WTC11 (cell line): Measurements from ENCODE around the gene ZFHX3. TPM values are rescaled to one million over a fixed set of nuclear protein-coding genes. Genes with fewer than 3 reads are reported as not detected.

Source experiments
- ATAC-seq: fragments of 200-7000 bp; cut with Tn5 transposase; 2 replicates; pipeline ENCODE4 v1.10.0; 2021; ENCODE audit warnings: mild to moderate bottlenecking, moderate library complexity
- CTCF ChIA-PET: fragments of 300-600 bp; sonication (Branson Sonifier 250); formaldehyde crosslinking; loops from one replicate; lab custom pipeline; 2021; ENCODE audit warnings: antibody characterized with exemption; lab: Charles Lee
- POLR2A ChIA-PET: fragments of 350-600 bp; sonication (Branson Sonifier 250); formaldehyde crosslinking; loops from one replicate; lab custom pipeline; 2021; ENCODE audit warnings: antibody characterized with exemption; lab: Charles Lee
- DNase-seq: peaks from one replicate; pipeline ENCODE4 v3.0.0; 2021; ENCODE audit warnings: low spot score
- H3K27ac Mint-ChIP-seq: 2 replicates; pipeline ENCODE4 v1.8.0; 2021; ENCODE audit warnings: mixed read lengths
- H3K27me3 Mint-ChIP-seq: 2 replicates; pipeline ENCODE4 v1.8.0; 2021; ENCODE audit warnings: low read depth, mild to moderate bottlenecking, moderate library complexity, mixed read lengths
- H3K36me3 Mint-ChIP-seq: 2 replicates; pipeline ENCODE4 v1.8.0; 2021; ENCODE audit warnings: mixed read lengths
- H3K4me1 Mint-ChIP-seq: 2 replicates; pipeline ENCODE4 v1.8.0; 2022; ENCODE audit warnings: mixed read lengths
- H3K4me3 Mint-ChIP-seq: 2 replicates; pipeline ENCODE4 v1.8.0; 2021; ENCODE audit warnings: mild to moderate bottlenecking, moderate library complexity, mixed read lengths
- H3K9me3 Mint-ChIP-seq: 2 replicates; pipeline ENCODE4 v1.8.0; 2021; ENCODE audit warnings: mixed read lengths
- ARID4B ChIP-seq: sonication (generic); formaldehyde crosslinking; IDR thresholded peaks from 2 replicates; pipeline ENCODE4 v1.8.0; 2023; ENCODE audit warnings: missing genetic modification reagents, mild to moderate bottlenecking, borderline replicate concordance
- CBFB ChIP-seq: sonication (generic); formaldehyde crosslinking; IDR thresholded peaks from 2 replicates; pipeline ENCODE4 v1.8.1; 2022; ENCODE audit warnings: mild to moderate bottlenecking, low read depth, missing genetic modification reagents
- CREB1 ChIP-seq: sonication (generic); formaldehyde crosslinking; IDR thresholded peaks from 2 replicates; pipeline ENCODE4 v1.8.0; 2023; ENCODE audit warnings: mild to moderate bottlenecking, missing genetic modification reagents
- CREM ChIP-seq: sonication (generic); formaldehyde crosslinking; IDR thresholded peaks from 2 replicates; pipeline ENCODE4 v1.8.1; 2022; ENCODE audit warnings: mild to moderate bottlenecking, missing genetic modification reagents, moderate library complexity
- ESRRA ChIP-seq: sonication (generic); formaldehyde crosslinking; IDR thresholded peaks from 2 replicates; pipeline ENCODE4 v1.8.1; 2022; ENCODE audit warnings: mild to moderate bottlenecking, missing genetic modification reagents, borderline replicate concordance
- GRHL2 ChIP-seq: fragments of 250-450 bp; sonication (Bioruptor Pico); IDR thresholded peaks from 2 replicates; pipeline ENCODE4 v1.8.0; 2022; ENCODE audit warnings: mild to moderate bottlenecking, moderate library complexity; ENCODE audit not compliant: insufficient replicate concordance, severe bottlenecking
- KAT7 ChIP-seq: sonication (generic); formaldehyde crosslinking; IDR thresholded peaks from 2 replicates; pipeline ENCODE4 v1.8.1; 2023; ENCODE audit warnings: missing genetic modification reagents, mild to moderate bottlenecking, borderline replicate concordance
- NR3C1 ChIP-seq: sonication (generic); formaldehyde crosslinking; conservative IDR thresholded peaks from 2 replicates; pipeline ENCODE4 v1.8.1; 2023; ENCODE audit warnings: low read depth, mild to moderate bottlenecking, missing genetic modification reagents
- RELA ChIP-seq: sonication (generic); formaldehyde crosslinking; IDR thresholded peaks from 2 replicates; pipeline ENCODE4 v1.8.1; 2022; ENCODE audit warnings: missing genetic modification reagents, mild to moderate bottlenecking, borderline replicate concordance
- RORB ChIP-seq: fragments of 250-450 bp; sonication (Bioruptor Pico); IDR thresholded peaks from 2 replicates; pipeline ENCODE4 v1.9.0; 2021; ENCODE audit warnings: mild to moderate bottlenecking
- TEAD4 ChIP-seq: sonication (generic); formaldehyde crosslinking; IDR thresholded peaks from 2 replicates; pipeline ENCODE4 v1.8.0; 2022; ENCODE audit warnings: mild to moderate bottlenecking, missing genetic modification reagents
- ZMAT4 ChIP-seq: fragments of 250-450 bp; sonication (Bioruptor Pico); IDR thresholded peaks from 2 replicates; pipeline ENCODE4 v1.9.0; 2021; ENCODE audit warnings: mild to moderate bottlenecking
- ZNF121 ChIP-seq: sonication (generic); formaldehyde crosslinking; IDR thresholded peaks from 2 replicates; pipeline ENCODE4 v1.8.0; 2023; ENCODE audit warnings: missing genetic modification reagents
- ZNF396 ChIP-seq: fragments of 250-450 bp; sonication (Bioruptor Pico); IDR thresholded peaks from 2 replicates; pipeline ENCODE4 v1.8.0; 2021; ENCODE audit warnings: mild to moderate bottlenecking, moderate library complexity, borderline replicate concordance
- ZNF423 ChIP-seq: fragments of 250-450 bp; sonication (Bioruptor Pico); IDR thresholded peaks from 2 replicates; pipeline ENCODE4 v2.1.2; 2022; ENCODE audit warnings: mild to moderate bottlenecking, moderate library complexity
- ZSCAN18 ChIP-seq: fragments of 250-450 bp; sonication (Bioruptor Pico); IDR thresholded peaks from 2 replicates; pipeline ENCODE4 v2.1.2; 2022; ENCODE audit warnings: mild to moderate bottlenecking, moderate library complexity
- total RNA-seq: library from RNA; stranded (reverse); gene quantifications from 3 replicates; pipeline ENCODE4 v1.2.3, GENCODE V29; 2021
- TF ChIP-seq, protein P1 (sequence below): sonication (generic); formaldehyde crosslinking; IDR thresholded peaks from 2 replicates; pipeline ENCODE4 v1.8.0; 2022; ENCODE audit warnings: missing genetic modification reagents
- TF ChIP-seq, protein P2 (sequence below): fragments of 250-450 bp; sonication (Bioruptor Pico); conservative IDR thresholded peaks from 2 replicates; pipeline ENCODE4 v1.9.0; 2021; ENCODE audit warnings: mild to moderate bottlenecking
- TF ChIP-seq, protein P3 (sequence below): sonication (generic); formaldehyde crosslinking; IDR thresholded peaks from 2 replicates; pipeline ENCODE4 v1.8.0; 2022; ENCODE audit warnings: mild to moderate bottlenecking, missing genetic modification reagents

ZFHX3 gene
- total RNA-seq, 1 experiment from 2014 or later = 5.7 TPM

DNA sequence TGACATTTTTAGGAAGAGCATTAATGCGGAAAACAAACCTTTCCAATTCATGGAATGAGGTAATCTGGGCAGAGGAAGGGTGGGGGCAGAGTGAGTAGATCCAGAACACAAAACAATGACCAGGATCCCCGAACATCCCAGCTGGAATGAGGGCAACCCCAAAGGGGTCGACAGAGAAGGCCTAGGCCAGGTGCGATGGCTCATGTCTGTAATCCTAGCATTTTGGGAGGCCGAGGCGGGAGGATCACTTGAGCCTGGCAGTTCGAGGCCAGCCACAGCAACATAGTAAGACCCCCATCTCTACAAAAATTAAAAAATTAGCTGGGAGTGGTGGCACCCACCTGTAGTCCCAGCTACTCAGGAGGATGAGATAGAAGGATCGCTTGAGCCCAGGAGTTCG lies 64.7 kb downstream of the ZFHX3 start:
- H3K9me3 Mint-ChIP-seq = no peaks in the 10 kb centered on the region
- H3K27ac Mint-ChIP-seq = no peak overlapping the region
- no peaks in the 10 kb centered on the region for H3K36me3 Mint-ChIP-seq
- ChIA-PET POLR2A (no interaction called here), CTCF (no interaction called here)
- H3K4me3 Mint-ChIP-seq = no peak overlapping the region
- DNase-seq = no peak
- H3K4me1 Mint-ChIP-seq = peaks cover 13% of the 10 kb centered on the region
- no peaks in the 10 kb centered on the region for H3K27me3 Mint-ChIP-seq
- no peak for TF ChIP-seq TEAD4 (CRISPR knock-in tag)
- no peak for TF ChIP-seq RORB (CRISPR knock-in tag)
- no peak for TF ChIP-seq CBFB (CRISPR knock-in tag)
- TF ChIP-seq, protein P1, sequence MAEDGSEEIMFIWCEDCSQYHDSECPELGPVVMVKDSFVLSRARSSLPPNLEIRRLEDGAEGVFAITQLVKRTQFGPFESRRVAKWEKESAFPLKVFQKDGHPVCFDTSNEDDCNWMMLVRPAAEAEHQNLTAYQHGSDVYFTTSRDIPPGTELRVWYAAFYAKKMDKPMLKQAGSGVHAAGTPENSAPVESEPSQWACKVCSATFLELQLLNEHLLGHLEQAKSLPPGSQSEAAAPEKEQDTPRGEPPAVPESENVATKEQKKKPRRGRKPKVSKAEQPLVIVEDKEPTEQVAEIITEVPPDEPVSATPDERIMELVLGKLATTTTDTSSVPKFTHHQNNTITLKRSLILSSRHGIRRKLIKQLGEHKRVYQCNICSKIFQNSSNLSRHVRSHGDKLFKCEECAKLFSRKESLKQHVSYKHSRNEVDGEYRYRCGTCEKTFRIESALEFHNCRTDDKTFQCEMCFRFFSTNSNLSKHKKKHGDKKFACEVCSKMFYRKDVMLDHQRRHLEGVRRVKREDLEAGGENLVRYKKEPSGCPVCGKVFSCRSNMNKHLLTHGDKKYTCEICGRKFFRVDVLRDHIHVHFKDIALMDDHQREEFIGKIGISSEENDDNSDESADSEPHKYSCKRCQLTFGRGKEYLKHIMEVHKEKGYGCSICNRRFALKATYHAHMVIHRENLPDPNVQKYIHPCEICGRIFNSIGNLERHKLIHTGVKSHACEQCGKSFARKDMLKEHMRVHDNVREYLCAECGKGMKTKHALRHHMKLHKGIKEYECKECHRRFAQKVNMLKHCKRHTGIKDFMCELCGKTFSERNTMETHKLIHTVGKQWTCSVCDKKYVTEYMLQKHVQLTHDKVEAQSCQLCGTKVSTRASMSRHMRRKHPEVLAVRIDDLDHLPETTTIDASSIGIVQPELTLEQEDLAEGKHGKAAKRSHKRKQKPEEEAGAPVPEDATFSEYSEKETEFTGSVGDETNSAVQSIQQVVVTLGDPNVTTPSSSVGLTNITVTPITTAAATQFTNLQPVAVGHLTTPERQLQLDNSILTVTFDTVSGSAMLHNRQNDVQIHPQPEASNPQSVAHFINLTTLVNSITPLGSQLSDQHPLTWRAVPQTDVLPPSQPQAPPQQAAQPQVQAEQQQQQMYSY (CRISPR knock-in tag) = no peak
- no peak for TF ChIP-seq NR3C1
- TF ChIP-seq ZNF396 (CRISPR knock-in tag) = no peak
- TF ChIP-seq ZSCAN18 (CRISPR knock-in tag) = no peak
- TF ChIP-seq RELA (CRISPR knock-in tag) = no peak
- no peak for TF ChIP-seq KAT7 (CRISPR knock-in tag)
- TF ChIP-seq ESRRA (CRISPR knock-in tag) = no peak
- no peak for TF ChIP-seq GRHL2 (CRISPR knock-in tag)
- no peak for TF ChIP-seq CREB1
- TF ChIP-seq, protein P2, sequence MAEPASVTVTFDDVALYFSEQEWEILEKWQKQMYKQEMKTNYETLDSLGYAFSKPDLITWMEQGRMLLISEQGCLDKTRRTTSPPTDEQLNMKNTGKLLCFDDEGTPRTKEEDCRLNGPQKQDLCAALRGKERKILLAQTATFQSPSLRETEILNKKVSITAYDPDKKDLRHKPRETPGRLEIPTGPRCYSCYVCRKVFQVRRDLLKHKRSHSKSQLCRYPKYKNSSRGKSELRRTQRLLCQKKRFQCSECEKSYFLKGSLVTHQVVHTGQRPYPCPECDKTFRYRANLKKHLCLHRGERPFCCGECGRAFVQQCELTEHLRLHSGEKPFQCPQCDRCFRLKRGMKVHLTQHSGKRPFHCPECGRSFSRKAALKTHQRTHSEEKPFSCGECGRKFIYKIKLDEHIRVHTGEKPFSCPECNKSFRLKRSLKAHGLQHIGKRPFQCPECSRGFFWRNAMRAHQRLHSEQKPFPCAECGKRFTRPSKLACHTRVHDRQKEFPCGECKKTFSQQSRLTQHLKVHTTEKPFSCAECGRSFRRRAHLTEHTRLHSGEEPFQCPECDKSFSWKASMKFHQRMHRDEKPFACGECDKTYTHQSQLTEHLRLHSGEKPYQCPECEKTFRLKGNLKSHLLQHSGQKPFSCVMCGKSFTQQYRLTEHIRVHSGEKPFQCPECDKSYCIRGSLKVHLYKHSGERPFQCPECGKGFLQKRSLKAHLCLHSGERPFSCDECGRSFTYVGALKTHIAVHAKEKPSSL = no peak
- TF ChIP-seq ZNF121 (CRISPR knock-in tag) = no peak
- TF ChIP-seq, all 79 proteins: peak for 0
- ATAC-seq = no peak

DNA sequence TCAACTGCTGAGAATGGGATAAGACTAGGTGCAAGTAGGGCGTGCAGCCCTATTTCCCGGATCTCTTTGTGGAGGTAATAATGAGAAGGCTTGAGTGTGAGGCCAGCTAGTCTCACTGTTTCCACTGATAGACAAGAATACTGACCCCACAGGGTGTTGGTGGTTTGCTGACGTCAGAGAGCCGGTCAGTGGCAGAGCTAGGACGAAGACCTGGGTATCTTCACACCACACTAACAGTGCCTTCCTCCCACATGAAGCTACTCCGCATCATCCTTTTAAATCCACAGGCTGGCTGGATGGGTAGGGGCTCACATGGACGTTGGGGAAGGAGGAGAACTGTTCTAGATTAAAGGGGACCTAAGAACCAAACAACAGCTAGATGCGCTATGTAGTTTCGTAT lies 68.0 kb downstream of the ZFHX3 start:
- no peaks in the 10 kb centered on the region for H3K4me1 Mint-ChIP-seq
- no peaks in the 10 kb centered on the region for H3K9me3 Mint-ChIP-seq
- H3K27me3 Mint-ChIP-seq = no peaks in the 10 kb centered on the region
- no peak for TF ChIP-seq CREB1
- no peak for TF ChIP-seq ZMAT4 (CRISPR knock-in tag)
- no peak for ATAC-seq
- H3K4me3 Mint-ChIP-seq = no peak overlapping the region
- no peaks in the 10 kb centered on the region for H3K36me3 Mint-ChIP-seq
- no peak overlapping the region for H3K27ac Mint-ChIP-seq
- CTCF ChIA-PET = interaction anchor here (0.6 to 2.1 kb wide), 2 partner anchors 15 to 1225 kb away, joined by 3 to 9 read pairs; no protein-coding TSS in a partner anchor
- POLR2A ChIA-PET = no interaction called here
- no peak for DNase-seq

GRCh38 chr16:72978212-72978611 lies 69.7 kb downstream of the ZFHX3 start:
- POLR2A ChIA-PET = no interaction called here
- TF ChIP-seq ARID4B (CRISPR knock-in tag) (no peak), ZNF423 (CRISPR knock-in tag) (no peak), CREM (no peak)
- TF ChIP-seq, protein P3, sequence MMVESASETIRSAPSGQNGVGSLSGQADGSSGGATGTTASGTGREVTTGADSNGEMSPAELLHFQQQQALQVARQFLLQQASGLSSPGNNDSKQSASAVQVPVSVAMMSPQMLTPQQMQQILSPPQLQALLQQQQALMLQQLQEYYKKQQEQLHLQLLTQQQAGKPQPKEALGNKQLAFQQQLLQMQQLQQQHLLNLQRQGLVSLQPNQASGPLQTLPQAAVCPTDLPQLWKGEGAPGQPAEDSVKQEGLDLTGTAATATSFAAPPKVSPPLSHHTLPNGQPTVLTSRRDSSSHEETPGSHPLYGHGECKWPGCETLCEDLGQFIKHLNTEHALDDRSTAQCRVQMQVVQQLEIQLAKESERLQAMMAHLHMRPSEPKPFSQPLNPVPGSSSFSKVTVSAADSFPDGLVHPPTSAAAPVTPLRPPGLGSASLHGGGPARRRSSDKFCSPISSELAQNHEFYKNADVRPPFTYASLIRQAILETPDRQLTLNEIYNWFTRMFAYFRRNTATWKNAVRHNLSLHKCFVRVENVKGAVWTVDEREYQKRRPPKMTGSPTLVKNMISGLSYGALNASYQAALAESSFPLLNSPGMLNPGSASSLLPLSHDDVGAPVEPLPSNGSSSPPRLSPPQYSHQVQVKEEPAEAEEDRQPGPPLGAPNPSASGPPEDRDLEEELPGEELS (CRISPR knock-in tag) = no peak

More at GRCh38 chr16:72978212-72978611, 69.7 kb downstream of the ZFHX3 start:
- CTCF ChIA-PET = interaction anchor here (1.3 to 1.6 kb wide), 2 partner anchors 17 kb away, joined by 3 read pairs; no protein-coding TSS in a partner anchor
- Mint-ChIP-seq H3K4me1 (no peaks in the 10 kb centered on the region), H3K36me3 (no peaks in the 10 kb centered on the region), H3K27ac (no peak overlapping the region), H3K27me3 (no peaks in the 10 kb centered on the region), H3K9me3 (no peaks in the 10 kb centered on the region), H3K4me3 (no peak overlapping the region)
- DNase-seq (no peak), ATAC-seq (no peak)
